MM.1S (cell line): ENCODE results near the gene RFX2.

ENCODE experiments used
- EZH2 ChIP-seq: fragments of 300-600 bp; sonication (generic); optimal IDR thresholded peaks from 2 replicates; pipeline ENCODE3; 2017; ENCODE audit warnings: low read depth, mild to moderate bottlenecking, antibody characterized with exemption, low read length, mixed read lengths
- TF ChIP-seq, protein P1 (sequence below): fragments of 300-600 bp; sonication (generic); IDR thresholded peaks from 2 replicates; pipeline ENCODE4 v1.5.1; 2016; ENCODE audit warnings: antibody characterized with exemption, low read length, mixed read lengths

DNA sequence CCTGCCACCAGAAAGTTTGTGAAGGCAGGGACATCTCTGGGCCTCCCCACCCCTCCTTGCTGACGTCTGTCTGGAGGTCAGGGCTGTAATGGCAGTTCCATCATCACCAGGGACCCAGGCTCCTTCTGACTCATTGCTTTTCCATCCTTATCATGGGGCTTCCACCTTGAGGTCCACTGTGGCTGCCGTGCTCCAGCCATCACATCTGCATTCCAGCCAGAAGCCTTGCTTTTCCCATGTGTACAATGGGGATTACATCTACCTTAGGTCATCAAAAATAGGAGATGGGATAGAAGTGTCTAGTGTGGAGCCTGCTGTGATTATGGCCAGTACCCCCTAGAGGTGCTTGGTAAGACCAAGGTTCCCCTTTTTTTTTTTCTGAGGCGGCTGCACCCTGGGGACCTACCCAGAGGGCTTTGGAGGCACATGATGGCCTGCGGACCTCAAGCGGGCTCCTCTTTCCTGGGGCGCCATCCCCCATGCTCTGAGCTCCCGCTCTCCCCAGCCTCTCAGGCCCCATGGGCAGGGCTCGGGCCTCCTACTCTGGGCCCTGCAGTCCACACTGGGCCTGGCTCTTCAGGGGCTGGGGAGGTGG lies 119.0 kb downstream of the RFX2 start:
- TF ChIP-seq, protein P1, sequence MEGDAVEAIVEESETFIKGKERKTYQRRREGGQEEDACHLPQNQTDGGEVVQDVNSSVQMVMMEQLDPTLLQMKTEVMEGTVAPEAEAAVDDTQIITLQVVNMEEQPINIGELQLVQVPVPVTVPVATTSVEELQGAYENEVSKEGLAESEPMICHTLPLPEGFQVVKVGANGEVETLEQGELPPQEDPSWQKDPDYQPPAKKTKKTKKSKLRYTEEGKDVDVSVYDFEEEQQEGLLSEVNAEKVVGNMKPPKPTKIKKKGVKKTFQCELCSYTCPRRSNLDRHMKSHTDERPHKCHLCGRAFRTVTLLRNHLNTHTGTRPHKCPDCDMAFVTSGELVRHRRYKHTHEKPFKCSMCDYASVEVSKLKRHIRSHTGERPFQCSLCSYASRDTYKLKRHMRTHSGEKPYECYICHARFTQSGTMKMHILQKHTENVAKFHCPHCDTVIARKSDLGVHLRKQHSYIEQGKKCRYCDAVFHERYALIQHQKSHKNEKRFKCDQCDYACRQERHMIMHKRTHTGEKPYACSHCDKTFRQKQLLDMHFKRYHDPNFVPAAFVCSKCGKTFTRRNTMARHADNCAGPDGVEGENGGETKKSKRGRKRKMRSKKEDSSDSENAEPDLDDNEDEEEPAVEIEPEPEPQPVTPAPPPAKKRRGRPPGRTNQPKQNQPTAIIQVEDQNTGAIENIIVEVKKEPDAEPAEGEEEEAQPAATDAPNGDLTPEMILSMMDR = no peak
- no peak for TF ChIP-seq EZH2
